H1 (cell line): ENCODE measurements around the gene TNXB. TPM values are rescaled to one million over a fixed set of nuclear protein-coding genes. Genes with fewer than 3 reads are reported as not detected.
"Not testable (repeated sequence)": the region's sequence is repeated elsewhere in the genome, so short reads cannot be mapped to it uniquely, and the experiment has no call there.

Source experiments
- CTCF ChIA-PET: fragments of 300-600 bp; sonication (Branson Sonifier 250); formaldehyde crosslinking; loops from one replicate; lab custom pipeline; 2021; ENCODE audit not compliant: partially characterized antibody; lab: Charles Lee
- POLR2A ChIA-PET: fragments of 300-600 bp; sonication (Branson Sonifier 250); formaldehyde crosslinking; loops from one replicate; lab custom pipeline; 2021; ENCODE audit warnings: inconsistent platforms; ENCODE audit not compliant: partially characterized antibody; lab: Charles Lee
- DNase-seq, 2 experiments: peaks; one replicate each; pipeline versions ENCODE4 v3.0.0 to v3.0.0-alpha.2; 2010 to 2022; ENCODE audit warnings: low spot score in 2 of 2, low read depth in 1 of 2, mixed read lengths in 1 of 2
- FAIRE-seq: peaks from 2 replicates; lab custom pipeline; 2011; peaks lifted over from hg19 to GRCh38; lab: Jason Lieb, UNC
- H2AFZ ChIP-seq: 2 replicates; pipeline ENCODE4 v1.8.1; 2012; ENCODE audit warnings: low read length, inconsistent platforms
- H2AK5ac ChIP-seq: 2 replicates; pipeline ENCODE4 v1.6.1; 2013; ENCODE audit warnings: low read depth, low read length
- H2BK120ac ChIP-seq: replicated peaks from 2 replicates; pipeline ENCODE3; 2013; ENCODE audit warnings: low read depth, low read length, inconsistent platforms
- H2BK12ac ChIP-seq: 2 replicates; pipeline ENCODE4 v1.6.1; 2013; ENCODE audit warnings: low read depth, low read length
- H2BK15ac ChIP-seq: 2 replicates; pipeline ENCODE4 v1.6.1; 2013; ENCODE audit warnings: low read length
- H2BK20ac ChIP-seq: 2 replicates; pipeline ENCODE4 v1.6.1; 2013; ENCODE audit warnings: low read length
- H2BK5ac ChIP-seq: 2 replicates; pipeline ENCODE4 v1.6.1; 2013; ENCODE audit warnings: low read depth, low read length
- H3K14ac ChIP-seq: 2 replicates; pipeline ENCODE4 v1.6.1; 2013; ENCODE audit warnings: inconsistent platforms; ENCODE audit not compliant: insufficient read length
- H3K18ac ChIP-seq: 2 replicates; pipeline ENCODE4 v1.6.1; 2013; ENCODE audit warnings: low read length; ENCODE audit errors: extremely low read depth
- H3K23ac ChIP-seq: 2 replicates; pipeline ENCODE4 v1.6.1; 2013; ENCODE audit warnings: inconsistent platforms; ENCODE audit not compliant: insufficient read length
- H3K23me2 ChIP-seq: 2 replicates; pipeline ENCODE4 v1.6.1; 2013; ENCODE audit warnings: low read depth, low read length
- H3K27ac ChIP-seq: 2 replicates; pipeline ENCODE4 v1.6.1; 2011; ENCODE audit warnings: low read depth, low read length, inconsistent platforms
- H3K27me3 ChIP-seq, 4 experiments: replicated peaks in 1 of 4; 1 replicate in 1 of 4; 2 replicates in 3 of 4; pipeline versions ENCODE4 v1.6.1 to v1.8.1; 2011 to 2013; ENCODE audit warnings: low read length in 3 of 4, mild to moderate bottlenecking in 3 of 4, inconsistent platforms in 2 of 4, mixed read lengths in 2 of 4, moderate library complexity in 1 of 4; ENCODE audit not compliant: control insufficient read depth in 3 of 4, insufficient read depth in 3 of 4; ENCODE audit errors: extremely low read depth in 1 of 4
- H3K36me3 ChIP-seq, 4 experiments: 2 replicates each; pipeline versions ENCODE4 v1.6.1 to v1.8.1; 2011 to 2013; ENCODE audit warnings: mild to moderate bottlenecking in 4 of 4, low read length in 3 of 4, moderate library complexity in 2 of 4, control low read depth in 1 of 4, inconsistent platforms in 1 of 4; ENCODE audit not compliant: insufficient read depth in 4 of 4, control insufficient read depth in 2 of 4
- H3K4ac ChIP-seq: replicated peaks from 2 replicates; pipeline ENCODE3; 2013; ENCODE audit warnings: low read length, low read depth, mixed read lengths, inconsistent platforms; ENCODE audit not compliant: insufficient read length
- H3K4me1 ChIP-seq, 4 experiments: replicated peaks in 1 of 4; 1 replicate in 1 of 4; 2 replicates in 3 of 4; pipeline versions ENCODE4 v1.6.1 to v1.8.1; 2011 to 2013; ENCODE audit warnings: low read length in 3 of 4, inconsistent platforms in 2 of 4, mixed read lengths in 1 of 4; ENCODE audit not compliant: insufficient read depth in 4 of 4, control insufficient read depth in 3 of 4
- H3K4me2 ChIP-seq, 2 experiments: 2 replicates each; pipeline versions ENCODE4 v1.6.1 to v1.8.1; 2011 to 2013; ENCODE audit warnings: low read depth in 2 of 2, low read length in 2 of 2, control low read depth in 1 of 2, inconsistent platforms in 1 of 2, mild to moderate bottlenecking in 1 of 2; ENCODE audit not compliant: insufficient read depth in 1 of 2
- H3K4me3 ChIP-seq, 4 experiments: fragments of 200-600, 300-600 bp in 1 of 4; sonication (generic), shearing (Covaris generic), sonication (Bioruptor Twin) in 1 of 4; 2 replicates each; pipeline versions ENCODE4 v1.5.1 to v1.8.1; 2011 to 2016; ENCODE audit warnings: low read length in 4 of 4, low read depth in 3 of 4, control low read depth in 2 of 4, inconsistent platforms in 2 of 4, mild to moderate bottlenecking in 2 of 4, mixed read lengths in 1 of 4, moderate library complexity in 1 of 4; ENCODE audit not compliant: insufficient read depth in 2 of 4; ENCODE audit errors: extremely low read depth in 1 of 4
- H3K56ac ChIP-seq: replicated peaks from 2 replicates; pipeline ENCODE3; 2013; ENCODE audit warnings: low read depth, mild to moderate bottlenecking, mixed read lengths, low read length, inconsistent platforms; ENCODE audit not compliant: insufficient read length
- H3K79me1 ChIP-seq: 2 replicates; pipeline ENCODE4 v1.6.1; 2013; ENCODE audit warnings: low read depth, low read length, control low read depth
- H3K79me2 ChIP-seq, 2 experiments: 2 replicates each; pipeline versions ENCODE4 v1.6.1 to v1.8.1; 2012 to 2013; ENCODE audit warnings: low read length in 2 of 2, mild to moderate bottlenecking in 2 of 2, inconsistent platforms in 1 of 2; ENCODE audit not compliant: insufficient read depth in 2 of 2, control insufficient read depth in 1 of 2
- H3K9ac ChIP-seq, 4 experiments: replicated peaks in 1 of 4; 1 replicate in 1 of 4; 2 replicates in 3 of 4; pipeline versions ENCODE4 v1.6.1 to v1.8.1; 2011 to 2013; ENCODE audit warnings: low read depth in 3 of 4, low read length in 3 of 4, control low read depth in 2 of 4, mild to moderate bottlenecking in 2 of 4, moderate library complexity in 2 of 4, inconsistent platforms in 1 of 4; ENCODE audit errors: extremely low read depth in 1 of 4
- H3K9me3 ChIP-seq, 2 experiments: 2 replicates each; pipeline versions ENCODE4 v1.6.1 to v1.8.1; 2012 to 2013; ENCODE audit warnings: mild to moderate bottlenecking in 2 of 2, moderate library complexity in 2 of 2, control low read depth in 1 of 2, inconsistent platforms in 1 of 2, low read depth in 1 of 2, low read length in 1 of 2, mixed read lengths in 1 of 2; ENCODE audit not compliant: insufficient read depth in 2 of 2
- H4K20me1 ChIP-seq, 2 experiments: replicated peaks in 1 of 2; 2 replicates each; pipeline versions ENCODE3 to v1.8.1; 2011 to 2013; ENCODE audit warnings: inconsistent platforms in 2 of 2, low read length in 2 of 2, mild to moderate bottlenecking in 1 of 2; ENCODE audit not compliant: insufficient read depth in 2 of 2, control insufficient read depth in 1 of 2
- H4K5ac ChIP-seq: 2 replicates; pipeline ENCODE4 v1.6.1; 2013; ENCODE audit warnings: low read length, low read depth, mixed read lengths, inconsistent platforms; ENCODE audit not compliant: insufficient read length
- H4K8ac ChIP-seq: 2 replicates; pipeline ENCODE4 v1.8.0; 2013; ENCODE audit warnings: mild to moderate bottlenecking, moderate library complexity, low read length, inconsistent platforms; ENCODE audit not compliant: insufficient read depth; ENCODE audit errors: extremely low read depth
- H4K91ac ChIP-seq: replicated peaks from 2 replicates; pipeline ENCODE3; 2013; ENCODE audit warnings: low read length, mixed read lengths, inconsistent platforms; ENCODE audit not compliant: insufficient read length
- WGBS, 2 experiments: shearing (Covaris generic) in 1 of 2; methylation state at CpG; one replicate each; pipeline versions ENCODE4 v1.1.6 to v1.1.7; 2013 to 2015; ENCODE audit warnings: low lambda C conversion rate in 2 of 2, mixed read lengths in 2 of 2, inconsistent platforms in 1 of 2, low coverage in 1 of 2, missing lambda C conversion rate in 1 of 2; ENCODE audit not compliant: insufficient replicate concordance in 2 of 2, insufficient coverage in 1 of 2, insufficient read length in 1 of 2; ENCODE audit errors: extremely low coverage in 1 of 2, missing lambda C conversion rate in 1 of 2; 5-methylcytosine and 5-hydroxymethylcytosine counted together
- polyA plus RNA-seq, 7 experiments: library from polyadenylated mRNA; depleted of rRNA in 3 of 7; stranded (reverse) in 5 of 7; unstranded in 2 of 7; fragments of >200 nt in 5 of 7; fragments of 200-250 nt in 2 of 7; gene quantifications; 1 replicate in 5 of 7; 2 replicates in 1 of 7; 4 replicates in 1 of 7; pipeline versions ENCODE4 v1.2.1 to v1.2.3, GENCODE V29; 2011 to 2013; ENCODE audit warnings: missing spikeins in 2 of 7, mixed read lengths in 2 of 7
- total RNA-seq: library from RNA; stranded (reverse); fragmentation: NEBNext Ultra II Directional; extraction: Animal tissue kit (Norgen Biotek cat#: 25700); gene quantifications from 2 replicates; pipeline ENCODE4 v1.2.1, GENCODE V29; 2021

TNXB gene
- total and polyA plus RNA-seq, 2 of the 8 experiments (the other 6 are each of a cell fraction or from before 2014, with no cell fraction given): 3.1 to 4.8 TPM

DNA sequence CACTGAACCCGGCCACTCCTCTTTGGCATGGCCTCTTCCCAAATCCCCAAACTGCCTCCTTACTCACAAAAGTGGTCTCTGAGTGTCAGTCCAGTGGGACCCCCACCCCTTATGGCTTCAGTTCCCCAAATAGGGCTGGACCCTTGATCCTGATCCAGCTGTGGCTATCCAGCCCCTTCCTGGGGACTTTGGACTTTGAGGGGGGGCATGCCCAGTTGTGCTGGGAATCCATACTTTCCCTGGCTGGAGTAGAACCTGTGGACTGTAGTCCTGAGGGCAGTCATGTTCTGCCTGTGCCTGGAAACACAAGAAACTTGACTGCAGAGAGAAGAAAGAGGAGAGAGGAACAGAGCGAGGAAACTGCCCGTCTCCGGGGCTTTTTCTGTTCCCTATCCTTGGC is 104.7 kb downstream of the TNXB start:
- CTCF ChIA-PET: not testable (repeated sequence)

DNA sequence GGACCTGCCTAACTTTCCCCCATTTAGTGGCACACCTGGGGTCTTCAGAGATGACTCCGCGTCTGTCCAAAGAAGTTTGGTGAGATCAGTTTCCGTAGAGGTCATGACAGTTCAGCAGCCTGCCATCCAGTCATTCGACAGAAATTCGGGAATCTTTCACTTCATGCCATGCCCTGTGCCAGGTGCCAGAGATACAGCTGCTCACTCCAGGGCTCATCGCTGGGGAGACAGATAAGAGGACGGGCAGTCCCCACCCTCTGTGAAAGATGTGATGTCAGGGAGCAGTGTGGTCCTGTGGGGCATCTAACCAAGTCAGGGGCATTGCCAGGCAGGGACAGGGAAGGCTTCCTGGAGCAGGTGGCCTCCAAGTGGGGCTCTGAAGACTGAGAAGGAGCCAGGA is 105.8 kb downstream of the TNXB start:
- H2BK5ac ChIP-seq, H2AFZ ChIP-seq, H3K23ac ChIP-seq, H4K8ac ChIP-seq, H2BK20ac ChIP-seq, H3K18ac ChIP-seq, H3K79me2 ChIP-seq, H3K27ac ChIP-seq, H3K27me3 ChIP-seq, H3K79me1 ChIP-seq, H3K14ac ChIP-seq, CTCF ChIA-PET, H3K9ac ChIP-seq, POLR2A ChIA-PET, H3K23me2 ChIP-seq, H2BK15ac ChIP-seq, DNase-seq, H4K20me1 ChIP-seq, H2BK12ac ChIP-seq, H3K9me3 ChIP-seq, H4K5ac ChIP-seq, H3K56ac ChIP-seq, H3K4me2 ChIP-seq, H3K4me3 ChIP-seq, H3K4me1 ChIP-seq, H3K4ac ChIP-seq, H2AK5ac ChIP-seq, H2BK120ac ChIP-seq, H4K91ac ChIP-seq, FAIRE-seq, H3K36me3 ChIP-seq: not testable (repeated sequence)
- no CpG with 5 or more reads among the region's 7 CpGs for WGBS, 2 experiments

More for the DNA sequence above, 104.7 kb downstream of the TNXB start:
- DNase-seq, H3K36me3 ChIP-seq, H3K9me3 ChIP-seq, H4K20me1 ChIP-seq, H2BK20ac ChIP-seq, H2BK15ac ChIP-seq, POLR2A ChIA-PET, H2AFZ ChIP-seq, H4K91ac ChIP-seq, H4K8ac ChIP-seq, H2AK5ac ChIP-seq, H3K27ac ChIP-seq, H3K4ac ChIP-seq, H3K14ac ChIP-seq, H3K79me1 ChIP-seq, H4K5ac ChIP-seq, H3K4me3 ChIP-seq, H3K18ac ChIP-seq, H3K27me3 ChIP-seq, H3K23ac ChIP-seq, H3K23me2 ChIP-seq, H3K4me1 ChIP-seq, H2BK5ac ChIP-seq, H3K4me2 ChIP-seq, H3K9ac ChIP-seq, H3K56ac ChIP-seq, FAIRE-seq, H3K79me2 ChIP-seq, H2BK120ac ChIP-seq, H2BK12ac ChIP-seq: not testable (repeated sequence)
- no CpG with 5 or more reads among the region's 4 CpGs for WGBS, 2 experiments
